Heart left ventricle (tissue), 13 donors: Measurements from ENCODE around the gene TTLL11.

Experiments
- POLR2A ChIP-seq, 2 donors: fragments of 450-650 bp; IDR thresholded peaks; one replicate each; pipeline ENCODE4 v1.6.1; 2017; ENCODE audit warnings: antibody characterized with exemption in 2 of 2, mild to moderate bottlenecking in 2 of 2, moderate library complexity in 2 of 2
- TF ChIP-seq, protein P1 (sequence below), 12 donors: fragments of 200-600 bp; sonication (generic) in 4 of 12; IDR thresholded peaks; one replicate each; pipeline versions ENCODE4 v1.5.0 to v1.8.0; 2018 to 2022; ENCODE audit warnings: antibody characterized with exemption in 12 of 12, mild to moderate bottlenecking in 5 of 12
- donor health status: ischemic (EF 13 %, LVEDD 7.1; RV severe dilation, severe dysfunction).
- donor health status: DM: no; HTN: yes; CAD: no.
- donor health status: DM: no; HTN: no; CAD: no.
- donor health status: ischemic (EF 25% LVEDD 6.9; RV normal size, moderate dysfunction).
- donor health status: ischemic (EF 25% LVEDD 5.7; RV mildly dilated, moderate dysfunction).
- donor health status: ischemic (EF 35%, LVEDD 5.7; RV mildly dilated, moderate dysfunction).
- donor health status: nonischemic (EF 11% LVEDD 7.7; RV severe dilation, severe dysfunction).
- donor health status: DM: yes; HTN: yes; CAD: no.
- donor health status: PGD.
- donor health status: ischemic (EF 29% LVEDD 5.4; RV normal size, mild dysfunction).
- donor health status: nonischemic (EF 23%, LVEDD 6.1; RV moderate dilation, normal function).

GRCh38 chr9:122032346-122032745 is 60.8 kb downstream of the TTLL11 start:
- TF ChIP-seq, protein P1, sequence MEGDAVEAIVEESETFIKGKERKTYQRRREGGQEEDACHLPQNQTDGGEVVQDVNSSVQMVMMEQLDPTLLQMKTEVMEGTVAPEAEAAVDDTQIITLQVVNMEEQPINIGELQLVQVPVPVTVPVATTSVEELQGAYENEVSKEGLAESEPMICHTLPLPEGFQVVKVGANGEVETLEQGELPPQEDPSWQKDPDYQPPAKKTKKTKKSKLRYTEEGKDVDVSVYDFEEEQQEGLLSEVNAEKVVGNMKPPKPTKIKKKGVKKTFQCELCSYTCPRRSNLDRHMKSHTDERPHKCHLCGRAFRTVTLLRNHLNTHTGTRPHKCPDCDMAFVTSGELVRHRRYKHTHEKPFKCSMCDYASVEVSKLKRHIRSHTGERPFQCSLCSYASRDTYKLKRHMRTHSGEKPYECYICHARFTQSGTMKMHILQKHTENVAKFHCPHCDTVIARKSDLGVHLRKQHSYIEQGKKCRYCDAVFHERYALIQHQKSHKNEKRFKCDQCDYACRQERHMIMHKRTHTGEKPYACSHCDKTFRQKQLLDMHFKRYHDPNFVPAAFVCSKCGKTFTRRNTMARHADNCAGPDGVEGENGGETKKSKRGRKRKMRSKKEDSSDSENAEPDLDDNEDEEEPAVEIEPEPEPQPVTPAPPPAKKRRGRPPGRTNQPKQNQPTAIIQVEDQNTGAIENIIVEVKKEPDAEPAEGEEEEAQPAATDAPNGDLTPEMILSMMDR (IDR thresholded peaks at IDR 0.05), result no peak
- TF ChIP-seq POLR2A (IDR thresholded peaks at IDR 0.05), result no peak
